HFFc6 (cell line): Measurements from ENCODE around the gene PRKCD. TPM values are rescaled to one million over a fixed set of nuclear protein-coding genes. Genes with fewer than 3 reads are reported as not detected.

Experiments used
- DNase-seq: peaks from one replicate; pipeline ENCODE4 v3.0.0-alpha.2; 2018
- H3K27ac Mint-ChIP-seq: 2 replicates; pipeline ENCODE4 v1.8.0; 2020; ENCODE audit warnings: mild to moderate bottlenecking, mixed read lengths
- H3K27me3 Mint-ChIP-seq: 2 replicates; pipeline ENCODE4 v1.8.0; 2021; ENCODE audit warnings: mild to moderate bottlenecking, moderate library complexity, mixed read lengths; ENCODE audit not compliant: insufficient read depth
- H3K36me3 Mint-ChIP-seq: 2 replicates; pipeline ENCODE4 v1.8.0; 2021; ENCODE audit warnings: low read depth, mixed read lengths
- H3K4me1 Mint-ChIP-seq: 2 replicates; pipeline ENCODE4 v1.8.0; 2020; ENCODE audit warnings: low read depth, mixed read lengths
- H3K4me3 Mint-ChIP-seq: 2 replicates; pipeline ENCODE4 v1.8.0; 2020; ENCODE audit warnings: mild to moderate bottlenecking, moderate library complexity, mixed read lengths
- H3K9me3 Mint-ChIP-seq: 2 replicates; pipeline ENCODE4 v1.8.0; 2020; ENCODE audit warnings: mild to moderate bottlenecking, mixed read lengths
- CTCF ChIP-seq: fragments of 200-600 bp; sonication (generic); IDR thresholded peaks from 2 replicates; pipeline ENCODE4 v1.5.0; 2021; ENCODE audit warnings: antibody characterized with exemption, mild to moderate bottlenecking
- total RNA-seq, 6 experiments: library from RNA; stranded (reverse); fragmentation: NEBNext Ultra II Directional; extraction: Animal tissue kit (Norgen Biotek cat#: 25700); gene quantifications; 2 replicates in 1 of 6; 3 replicates in 5 of 6; pipeline ENCODE4 v1.2.3, GENCODE V29; 2021

Gene PRKCD
- total RNA-seq, 6 experiments from 2014 or later: 15.5 to 21.9 (median 20.0) TPM

DNA sequence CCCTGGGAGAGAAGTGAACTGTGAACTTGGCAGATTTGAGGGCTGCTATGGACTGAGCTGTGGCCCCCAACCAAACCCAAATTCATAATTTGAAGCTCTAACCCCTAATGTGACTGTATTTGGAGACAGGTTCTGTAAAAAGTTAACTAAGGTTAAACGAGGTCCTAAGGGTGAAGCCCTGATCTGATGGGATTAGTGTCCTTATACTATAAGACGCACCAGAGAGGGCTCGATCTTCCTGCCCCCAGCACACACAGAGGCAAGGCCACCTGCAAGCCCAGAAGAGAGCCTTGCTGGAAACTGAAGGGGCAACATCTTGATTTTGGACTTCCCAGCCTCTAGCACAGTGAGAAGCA is 60.8 kb downstream of the PRKCD start:
- TF ChIP-seq CTCF: no peak
- H3K27me3 Mint-ChIP-seq: peaks cover 20% of the 10 kb centered on the region
- no peak for DNase-seq
- H3K36me3 Mint-ChIP-seq: peaks cover 21% of the 10 kb centered on the region
- H3K9me3 Mint-ChIP-seq: no peaks in the 10 kb centered on the region
- H3K4me3 Mint-ChIP-seq: peak overlapping the region; percentile 7; the same call in 1 of the 2 replicates
- peak overlapping the region; percentile 16; the same call in 1 of the 2 replicates for H3K27ac Mint-ChIP-seq
- peaks cover 7% of the 10 kb centered on the region for H3K4me1 Mint-ChIP-seq

GRCh38 chr3:53222183-53222901 is 61.3 kb downstream of the PRKCD start:
- peak overlapping the region; percentile 16 for H3K27ac Mint-ChIP-seq

GRCh38 chr3:53223025-53223424 is 62.0 kb downstream of the PRKCD start:
- no peak overlapping the region for H3K4me3 Mint-ChIP-seq
- H3K27me3 Mint-ChIP-seq: peaks cover 18% of the 10 kb centered on the region
- no peaks in the 10 kb centered on the region for H3K9me3 Mint-ChIP-seq
- no peak for DNase-seq
- peaks cover 31% of the 10 kb centered on the region for H3K36me3 Mint-ChIP-seq
- peak overlapping the region; percentile 16; the same call in 1 of the 2 replicates for H3K27ac Mint-ChIP-seq
- no peak for TF ChIP-seq CTCF
- H3K4me1 Mint-ChIP-seq: peaks cover 7% of the 10 kb centered on the region

More at GRCh38 chr3:53222183-53222901, 61.3 kb downstream of the PRKCD start:
- TF ChIP-seq CTCF: no peak
- Mint-ChIP-seq H3K4me3 (no peak overlapping the region), H3K36me3 (peaks cover 26% of the 10 kb centered on the region), H3K9me3 (no peaks in the 10 kb centered on the region), H3K27me3 (peaks cover 19% of the 10 kb centered on the region), H3K4me1 (peaks cover 7% of the 10 kb centered on the region)
- DNase-seq: no peak

- H3K27ac Mint-ChIP-seq: peak overlapping the region; percentile 56; the same call in 1 of the 2 replicates
- H3K4me1 Mint-ChIP-seq: peaks cover 7% of the 10 kb centered on the region
- H3K4me3 Mint-ChIP-seq: no peak overlapping the region
- no peaks in the 10 kb centered on the region for H3K9me3 Mint-ChIP-seq
- no peak for TF ChIP-seq CTCF
- peaks cover 31% of the 10 kb centered on the region for H3K36me3 Mint-ChIP-seq
- DNase-seq: no peak
- H3K27me3 Mint-ChIP-seq: peaks cover 18% of the 10 kb centered on the region
Observed at GRCh38 chr3:53223541-53223966, 62.5 kb downstream of the PRKCD start.

DNA sequence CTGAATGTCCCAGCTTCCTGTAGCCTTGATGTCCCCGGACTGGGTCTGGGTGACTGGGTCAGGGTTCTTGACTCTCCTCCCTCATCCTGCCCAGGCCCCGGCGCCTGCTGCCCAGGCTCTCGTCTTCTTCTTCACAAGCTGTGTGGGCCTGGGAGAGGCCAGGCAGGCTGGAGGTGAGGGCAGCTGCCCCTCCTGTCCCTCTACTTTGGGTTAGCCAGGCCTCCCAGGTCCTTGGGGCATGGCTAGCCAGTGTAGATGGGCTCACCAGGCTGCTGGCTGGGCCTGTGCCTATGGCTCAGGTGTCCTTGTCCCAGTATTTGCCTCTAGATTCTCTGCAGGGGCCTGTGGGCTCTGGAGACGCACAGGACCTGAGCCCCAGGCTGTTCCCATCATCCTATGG is 63.0 kb downstream of the PRKCD start:
- no peaks in the 10 kb centered on the region for H3K9me3 Mint-ChIP-seq
- TF ChIP-seq CTCF: no peak
- H3K4me3 Mint-ChIP-seq: no peak overlapping the region
- peaks cover 7% of the 10 kb centered on the region for H3K4me1 Mint-ChIP-seq
- DNase-seq: no peak
- peaks cover 18% of the 10 kb centered on the region for H3K27me3 Mint-ChIP-seq
- peaks cover 31% of the 10 kb centered on the region for H3K36me3 Mint-ChIP-seq
- H3K27ac Mint-ChIP-seq: peak overlapping the region; percentile 56; the same call in 1 of the 2 replicates
